Measurements from ENCODE around the gene OR2W3. TPM values are rescaled to one million over a fixed set of nuclear protein-coding genes. Genes with fewer than 3 reads are reported as not detected.

The OR2W3 gene
- not detected in 5 replicates for total RNA-seq (2022; extraction: Qiagen RNA extraction; ENCODE audit: low read depth)

DNA sequence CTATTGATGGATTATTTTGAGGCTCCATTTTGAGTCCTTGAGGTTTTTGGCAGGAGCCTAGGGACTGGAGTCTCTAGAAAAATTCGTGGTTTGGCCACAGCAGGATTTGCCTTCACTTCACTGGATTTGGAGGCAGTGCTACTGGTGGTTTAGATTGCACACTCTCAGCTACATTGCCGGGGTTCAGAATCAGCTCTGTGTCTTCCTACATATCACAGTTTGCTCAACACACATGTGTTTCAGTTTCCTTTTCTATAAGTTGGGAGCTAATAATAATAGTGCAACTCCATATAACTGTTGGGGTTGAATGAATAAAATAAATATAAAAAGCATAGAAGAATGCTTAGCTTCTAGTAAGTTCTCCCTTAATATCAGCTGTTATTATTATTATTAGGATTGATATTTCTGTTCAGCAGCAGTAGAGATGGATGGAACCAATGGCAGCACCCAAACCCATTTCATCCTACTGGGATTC lies at the start of gene OR2W3:
TSS of gene OR2W3 (plus strand) at position 425 of the 475 bp plus-strand sequence. CDS start at position 425, 0 bp downstream.

DNA sequence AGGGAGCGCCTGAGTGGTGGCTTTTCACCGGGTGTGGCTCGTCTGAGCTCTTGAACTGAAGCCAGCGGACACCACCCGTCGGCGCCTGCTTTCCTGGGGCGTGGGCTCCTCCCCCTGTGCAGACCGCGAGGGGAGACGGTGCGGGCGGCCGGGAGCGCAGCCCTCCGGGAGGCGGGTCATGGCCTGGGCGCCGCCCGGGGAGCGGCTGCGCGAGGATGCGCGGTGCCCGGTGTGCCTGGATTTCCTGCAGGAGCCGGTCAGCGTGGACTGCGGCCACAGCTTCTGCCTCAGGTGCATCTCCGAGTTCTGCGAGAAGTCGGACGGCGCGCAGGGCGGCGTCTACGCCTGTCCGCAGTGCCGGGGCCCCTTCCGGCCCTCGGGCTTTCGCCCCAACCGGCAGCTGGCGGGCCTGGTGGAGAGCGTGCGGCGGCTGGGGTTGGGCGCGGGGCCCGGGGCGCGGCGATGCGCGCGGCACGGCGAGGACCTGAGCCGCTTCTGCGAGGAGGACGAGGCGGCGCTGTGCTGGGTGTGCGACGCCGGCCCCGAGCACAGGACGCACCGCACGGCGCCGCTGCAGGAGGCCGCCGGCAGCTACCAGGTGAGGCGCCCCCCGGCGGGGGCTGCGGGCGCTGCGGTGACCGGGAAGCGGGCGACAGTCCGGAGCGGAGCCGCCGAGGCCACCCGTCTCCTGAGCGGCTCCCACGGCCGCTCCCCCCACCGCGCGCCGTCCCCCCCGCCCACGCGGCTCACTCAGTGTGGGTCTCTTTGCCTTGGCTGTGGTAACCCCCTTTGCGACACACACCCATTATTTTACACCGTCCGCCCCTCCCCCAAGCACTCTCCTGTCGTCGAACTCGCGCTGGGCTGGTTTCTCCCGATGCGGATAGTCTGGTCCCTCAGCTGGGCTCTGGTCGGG lies 38.1 kb upstream of the OR2W3 start, which contains the start of gene TRIM58:
TSS of gene TRIM58 (plus strand) at position 119 of the 916 bp plus-strand sequence. CDS start at position 179, 60 bp downstream.

DNA sequence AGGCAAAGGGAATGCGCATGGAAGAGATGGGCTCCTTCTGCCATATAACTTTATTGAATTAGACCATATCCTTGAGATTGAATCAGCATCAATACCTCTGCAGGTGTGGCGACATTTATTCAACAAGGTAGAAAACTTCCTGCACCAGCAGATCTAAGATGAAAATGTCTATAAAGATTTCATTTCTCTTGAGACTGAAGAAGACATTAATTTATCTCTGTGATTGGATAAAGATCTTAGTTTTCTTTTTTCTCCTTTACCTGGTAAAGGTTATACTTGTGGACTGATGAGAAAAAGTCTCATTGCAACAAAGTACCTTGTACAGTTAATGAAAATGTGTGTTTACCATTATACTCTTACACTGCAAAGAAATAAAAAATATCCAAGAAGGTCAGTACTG lies 24.6 kb downstream of the OR2W3 start, which contains the start of gene OR2T8:
TSS of gene OR2T8 (plus strand) at position 301 of the 400 bp plus-strand sequence. CDS start 766 bp downstream, outside the sequence.

DNA sequence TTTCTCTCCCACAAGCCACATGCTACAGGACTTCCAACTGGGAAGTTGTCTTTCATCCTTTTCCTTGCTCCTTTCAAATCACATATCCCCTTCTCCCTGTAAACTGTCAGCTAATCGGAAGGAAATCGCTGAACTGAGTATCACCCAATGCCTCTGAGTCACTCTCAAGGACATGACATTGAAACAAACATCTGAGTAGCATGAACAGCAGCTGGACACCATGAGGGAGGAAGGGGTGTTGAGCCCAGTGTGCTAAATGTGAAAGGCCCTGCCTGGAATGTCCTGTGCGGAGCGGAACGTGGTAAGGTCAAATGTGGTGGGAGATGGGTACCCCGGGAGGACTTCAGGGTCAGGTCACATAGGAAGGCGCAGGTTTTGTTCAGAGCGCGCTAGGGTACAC lies 29.5 kb downstream of the OR2W3 start, which contains the start of gene OR2AJ1:
TSS of gene OR2AJ1 (plus strand) at position 22 of the 400 bp plus-strand sequence. CDS start 8,880 bp downstream, outside the sequence.

Other genes with a start within 250 kb of the OR2W3 start
- gene OR13G1, start 215.8 kb upstream of the OR2W3 start, total RNA-seq (2022; extraction: Qiagen RNA extraction; ENCODE audit: low read depth): not detected in 5 replicates
- not detected in 5 replicates for gene OR6F1, start 178.9 kb upstream of the OR2W3 start, total RNA-seq (2022; extraction: Qiagen RNA extraction; ENCODE audit: low read depth)
- not detected in 5 replicates for gene OR14K1, start 157.0 kb upstream of the OR2W3 start, total RNA-seq (2022; extraction: Qiagen RNA extraction; ENCODE audit: low read depth)
- gene OR14A2, start 147.4 kb upstream of the OR2W3 start, total RNA-seq (2022; extraction: Qiagen RNA extraction; ENCODE audit: low read depth): not detected in 5 replicates
- not detected in 5 replicates for gene OR1C1, start 135.0 kb upstream of the OR2W3 start, total RNA-seq (2022; extraction: Qiagen RNA extraction; ENCODE audit: low read depth)
- not detected in 5 replicates for gene OR14A16, start 71.5 kb upstream of the OR2W3 start, total RNA-seq (2022; extraction: Qiagen RNA extraction; ENCODE audit: low read depth)
- not detected in 5 replicates for gene OR11L1, start 53.7 kb upstream of the OR2W3 start, total RNA-seq (2022; extraction: Qiagen RNA extraction; ENCODE audit: low read depth)
- gene TRIM58, start 38.4 kb upstream of the OR2W3 start, total RNA-seq (2022; extraction: Qiagen RNA extraction; ENCODE audit: low read depth): not detected in 5 replicates
- gene OR2T8, start 24.7 kb downstream of the OR2W3 start, total RNA-seq (2022; extraction: Qiagen RNA extraction; ENCODE audit: low read depth): not detected in 5 replicates
- not detected in 5 replicates for gene OR2AJ1, start 29.3 kb downstream of the OR2W3 start, total RNA-seq (2022; extraction: Qiagen RNA extraction; ENCODE audit: low read depth)
- not detected in 5 replicates for gene OR2L8, start 53.3 kb downstream of the OR2W3 start, total RNA-seq (2022; extraction: Qiagen RNA extraction; ENCODE audit: low read depth)
- gene OR2AK2, start 69.6 kb downstream of the OR2W3 start, total RNA-seq (2022; extraction: Qiagen RNA extraction; ENCODE audit: low read depth): not detected in 5 replicates
- gene OR2L5, start 118.1 kb downstream of the OR2W3 start, total RNA-seq (2022; extraction: Qiagen RNA extraction; ENCODE audit: low read depth): not detected in 5 replicates
- gene OR2L2, start 134.5 kb downstream of the OR2W3 start, total RNA-seq (2022; extraction: Qiagen RNA extraction; ENCODE audit: low read depth): not detected in 5 replicates
- not detected in 5 replicates for gene OR2L3, start 151.2 kb downstream of the OR2W3 start, total RNA-seq (2022; extraction: Qiagen RNA extraction; ENCODE audit: low read depth)
- not detected in 5 replicates for gene OR2L13, start 199.6 kb downstream of the OR2W3 start, total RNA-seq (2022; extraction: Qiagen RNA extraction; ENCODE audit: low read depth)
- gene OR2M5, start 249.6 kb downstream of the OR2W3 start, total RNA-seq (2022; extraction: Qiagen RNA extraction; ENCODE audit: low read depth): not detected in 5 replicates